MCF 10A (cell line): ENCODE measurements around the gene TTC34. TPM values are rescaled to one million over a fixed set of nuclear protein-coding genes. Genes with fewer than 3 reads are reported as not detected.
A peak's percentile ranks its signal among the peaks of the same experiment; 100 is the strongest.

Experiments used
- Bru-seq: library from RNA; stranded (reverse); fragments of 400-500 nt; gene quantifications from one replicate; lab custom pipeline; 2021; lab: Mats Ljungman, UMichigan
- BruChase-seq, 2 experiments: library from RNA; stranded (reverse); fragments of 400-500 nt; gene quantifications; one replicate each; lab custom pipeline; 2021; lab: Mats Ljungman, UMichigan
- BruUV-seq: library from RNA; stranded (reverse); fragments of 400-500 nt; replicated peaks from 2 replicates; lab custom pipeline; 2021; lab: Mats Ljungman, UMichigan
- CTCF ChIA-PET: fragments of 300-600 bp; sonication (Branson Sonifier 250); formaldehyde crosslinking; extraction: SDS; loops from one replicate; lab custom pipeline; 2021; ENCODE audit warnings: antibody characterized with exemption, inconsistent platforms; lab: Yijun Ruan, JAX
- POLR2A ChIA-PET: fragments of 300-600, 350-650 bp; sonication (Branson Sonifier 250); formaldehyde crosslinking; extraction: SDS; loops from one replicate; lab custom pipeline; 2020; ENCODE audit warnings: antibody characterized with exemption, inconsistent platforms; lab: Yijun Ruan, JAX
- DNase-seq: peaks from one replicate; pipeline ENCODE4 v3.0.0-alpha.2; 2018; ENCODE audit not compliant: unreplicated experiment
- H3K27ac Mint-ChIP-seq: one replicate; pipeline ENCODE4 v1.8.0; 2022; ENCODE audit warnings: mild to moderate bottlenecking, low read depth, mixed read lengths; ENCODE audit not compliant: unreplicated experiment
- H3K27me3 Mint-ChIP-seq: one replicate; pipeline ENCODE4 v1.8.0; 2022; ENCODE audit warnings: mixed read lengths; ENCODE audit not compliant: insufficient read depth, unreplicated experiment
- H3K36me3 Mint-ChIP-seq: one replicate; pipeline ENCODE4 v1.8.0; 2022; ENCODE audit warnings: mild to moderate bottlenecking, moderate library complexity, mixed read lengths; ENCODE audit not compliant: insufficient read depth, unreplicated experiment
- H3K4me1 Mint-ChIP-seq: one replicate; pipeline ENCODE4 v1.8.0; 2022; ENCODE audit warnings: mixed read lengths; ENCODE audit not compliant: insufficient read depth, unreplicated experiment
- H3K4me3 Mint-ChIP-seq: one replicate; pipeline ENCODE4 v1.8.0; 2022; ENCODE audit warnings: mild to moderate bottlenecking, moderate library complexity, mixed read lengths; ENCODE audit not compliant: unreplicated experiment
- H3K9me3 Mint-ChIP-seq: one replicate; pipeline ENCODE4 v1.8.0; 2022; ENCODE audit warnings: mixed read lengths; ENCODE audit not compliant: unreplicated experiment
- CTCF ChIP-seq: fragments of 200-600 bp; IDR thresholded peaks from one replicate; pipeline ENCODE4 v1.8.0; 2022; ENCODE audit warnings: antibody characterized with exemption, mild to moderate bottlenecking; ENCODE audit not compliant: unreplicated experiment
- intact Hi-C: fragments of 100-400 bp; cut with micrococcal nuclease; formaldehyde crosslinking; loops from 2 replicates; pipeline ENCODE4 v1.14.1; 2022
- long read RNA-seq: library from polyadenylated mRNA; stranded (forward); transcript quantifications from one replicate; pipeline ENCODE4 v2.0.0, GENCODE V29; 2022
- total RNA-seq: library from RNA; stranded (reverse); gene quantifications from 2 replicates; pipeline ENCODE4 v1.2.3, GENCODE V29; 2022

The TTC34 gene
- total RNA-seq = 0.47 and 0.86 TPM in 2 replicates
- percentile 13 among the genes with signal in this experiment for Bru-seq, nascent RNA
- BruChase-seq, experiment 1, labeled RNA remaining after a 6-hour chase = percentile 5 among the genes with signal in this experiment
- BruChase-seq, experiment 2, labeled RNA remaining after a 2-hour chase = percentile 7 among the genes with signal in this experiment
- long read RNA-seq, partial matches to known transcripts = 0 of 1 reads
- long read RNA-seq, other reads (novel, unspliced or antisense) = 1 of 1 reads

- ChIA-PET CTCF (no interaction called here), POLR2A (no interaction called here)
- Mint-ChIP-seq H3K4me3 (no peak within 1 kb of the TSS), H3K36me3 (no peaks in the 10 kb centered on the region), H3K27me3 (no peaks in the 10 kb centered on the region), H3K27ac (no peak within 1 kb of the TSS), H3K4me1 (no peaks in the 10 kb centered on the region), H3K9me3 (peaks cover 8% of the 10 kb centered on the region)
- no peak for DNase-seq
- BruUV-seq = no TSS peak
- TF ChIP-seq CTCF = no peak
- intact Hi-C loops = no loop called here
These were observed at the start of gene TTC34 for GRCh38 chr1:2801535-2802291. TTC34 (minus strand) TSS chr1:2801693; CDS start chr1:2800827, 866 bp downstream.

- H3K27me3 Mint-ChIP-seq = no peaks in the 10 kb centered on the region
- peaks cover 30% of the 10 kb centered on the region for H3K9me3 Mint-ChIP-seq
- H3K4me1 Mint-ChIP-seq = no peaks in the 10 kb centered on the region
- no TSS peak for BruUV-seq
- CTCF ChIA-PET = interaction anchor here (0.7 kb wide), 1 partner anchor 326 kb away, joined by 3 read pairs; no protein-coding TSS in a partner anchor
- POLR2A ChIA-PET = no interaction called here
- intact Hi-C loops = no loop called here
- TF ChIP-seq CTCF = no peak
- H3K36me3 Mint-ChIP-seq = no peaks in the 10 kb centered on the region
- DNase-seq = no peak
- H3K4me3 Mint-ChIP-seq = no peak overlapping the region
- H3K27ac Mint-ChIP-seq = no peak overlapping the region
These were observed 49.0 kb upstream of the TTC34 start for GRCh38 chr1:2850502-2850901.

GRCh38 chr1:2848006-2848670, 46.6 kb upstream of the TTC34 start:
- H3K4me1 Mint-ChIP-seq = no peaks in the 10 kb centered on the region
- H3K9me3 Mint-ChIP-seq = peaks cover 48% of the 10 kb centered on the region
- no peaks in the 10 kb centered on the region for H3K36me3 Mint-ChIP-seq
- intact Hi-C loops = no loop called here
- no peak for TF ChIP-seq CTCF
- no peak overlapping the region for H3K27ac Mint-ChIP-seq
- CTCF ChIA-PET = no interaction called here
- DNase-seq = no peak
- H3K4me3 Mint-ChIP-seq = no peak overlapping the region
- POLR2A ChIA-PET = no interaction called here
- no peaks in the 10 kb centered on the region for H3K27me3 Mint-ChIP-seq
- no TSS peak for BruUV-seq
